Measurements from ENCODE around the gene C1QTNF6. TPM values are rescaled to one million over a fixed set of nuclear protein-coding genes. Genes with fewer than 3 reads are reported as not detected.

Gene C1QTNF6
- total RNA-seq, 1 donor from 2014 or later: 5.1 TPM

- Histone ChIP-seq H3K27me3 (ENCODE audit: control insufficient read depth, insufficient read depth, low read length) (peaks cover 9% of the 10 kb centered on the region), H3K4me3 (ENCODE audit: low read depth, low read length) (no peak overlapping the region), H3K36me3 (ENCODE audit: control insufficient read depth, insufficient read depth, low read length) (no peaks in the 10 kb centered on the region)
- TF ChIP-seq CTCF (IDR thresholded peaks at IDR 0.05; ENCODE audit: insufficient read depth, low read length, poor library complexity, severe bottlenecking): no peak
- DNase-seq (ENCODE audit: low read depth): no peak
Measured at GRCh38 chr22:37135023-37135422, 53.0 kb downstream of the C1QTNF6 start.

GRCh38 chr22:37133304-37134018, 54.6 kb downstream of the C1QTNF6 start:
- Histone ChIP-seq H3K4me3 (ENCODE audit: low read depth, low read length) (no peak overlapping the region), H3K27me3 (ENCODE audit: control insufficient read depth, insufficient read depth, low read length) (peaks cover 13% of the 10 kb centered on the region)
- DNase-seq (ENCODE audit: low read depth): no peak

GRCh38 chr22:37132773-37133172, 55.3 kb downstream of the C1QTNF6 start:
- no peak for DNase-seq (ENCODE audit: low read depth)
- H3K4me3 ChIP-seq (ENCODE audit: low read depth, low read length): no peak overlapping the region
- H3K27me3 ChIP-seq (ENCODE audit: control insufficient read depth, insufficient read depth, low read length): peaks cover 16% of the 10 kb centered on the region
- no peaks in the 10 kb centered on the region for H3K36me3 ChIP-seq (ENCODE audit: control insufficient read depth, insufficient read depth, low read length)
- no peak for TF ChIP-seq CTCF (IDR thresholded peaks at IDR 0.05; ENCODE audit: insufficient read depth, low read length, poor library complexity, severe bottlenecking)

More at GRCh38 chr22:37133304-37134018, 54.6 kb downstream of the C1QTNF6 start:
- no peak for TF ChIP-seq CTCF (IDR thresholded peaks at IDR 0.05; ENCODE audit: insufficient read depth, low read length, poor library complexity, severe bottlenecking)
- H3K36me3 ChIP-seq (ENCODE audit: control insufficient read depth, insufficient read depth, low read length): no peaks in the 10 kb centered on the region

Other genes with a start within 250 kb of the C1QTNF6 start
- 49.2 and 64.3 TPM in 2 replicates for gene TST, start 168.8 kb downstream of the C1QTNF6 start, total RNA-seq
- 186 and 219 TPM in 2 replicates for gene MPST, start 168.5 kb downstream of the C1QTNF6 start, total RNA-seq
- gene KCTD17, start 136.5 kb downstream of the C1QTNF6 start, total RNA-seq: 32.9 and 35.3 TPM in 2 replicates
- gene TMPRSS6, start 78.5 kb downstream of the C1QTNF6 start, total RNA-seq: not detected in 2 replicates
- 0.08 and 1.7 TPM in 2 replicates for gene IL2RB, start 38.3 kb downstream of the C1QTNF6 start, total RNA-seq
- gene SSTR3, start 24.2 kb upstream of the C1QTNF6 start, total RNA-seq: not detected in 2 replicates
- gene RAC2, start 56.0 kb upstream of the C1QTNF6 start, total RNA-seq: 24.0 and 26.6 TPM in 2 replicates
- not detected in 2 replicates for gene CYTH4, start 94.3 kb upstream of the C1QTNF6 start, total RNA-seq
- 0.82 and 0.96 TPM in 2 replicates for gene ELFN2, start 239.2 kb upstream of the C1QTNF6 start, total RNA-seq

All from kidney epithelial cell (primary cell).